HG03045 (cell line): ENCODE data around the gene LRP6.
"Not testable (repeated sequence)": the region's sequence is repeated elsewhere in the genome, so short reads cannot be mapped to it uniquely, and the experiment has no call there.

Source experiments
- ATAC-seq: cut with Tn5 transposase; IDR thresholded peaks from one replicate; pipeline ENCODE4 v1.9.1; 2021; ENCODE audit warnings: mild to moderate bottlenecking, moderate library complexity; ENCODE audit not compliant: unreplicated experiment

LRP6 gene

DNA sequence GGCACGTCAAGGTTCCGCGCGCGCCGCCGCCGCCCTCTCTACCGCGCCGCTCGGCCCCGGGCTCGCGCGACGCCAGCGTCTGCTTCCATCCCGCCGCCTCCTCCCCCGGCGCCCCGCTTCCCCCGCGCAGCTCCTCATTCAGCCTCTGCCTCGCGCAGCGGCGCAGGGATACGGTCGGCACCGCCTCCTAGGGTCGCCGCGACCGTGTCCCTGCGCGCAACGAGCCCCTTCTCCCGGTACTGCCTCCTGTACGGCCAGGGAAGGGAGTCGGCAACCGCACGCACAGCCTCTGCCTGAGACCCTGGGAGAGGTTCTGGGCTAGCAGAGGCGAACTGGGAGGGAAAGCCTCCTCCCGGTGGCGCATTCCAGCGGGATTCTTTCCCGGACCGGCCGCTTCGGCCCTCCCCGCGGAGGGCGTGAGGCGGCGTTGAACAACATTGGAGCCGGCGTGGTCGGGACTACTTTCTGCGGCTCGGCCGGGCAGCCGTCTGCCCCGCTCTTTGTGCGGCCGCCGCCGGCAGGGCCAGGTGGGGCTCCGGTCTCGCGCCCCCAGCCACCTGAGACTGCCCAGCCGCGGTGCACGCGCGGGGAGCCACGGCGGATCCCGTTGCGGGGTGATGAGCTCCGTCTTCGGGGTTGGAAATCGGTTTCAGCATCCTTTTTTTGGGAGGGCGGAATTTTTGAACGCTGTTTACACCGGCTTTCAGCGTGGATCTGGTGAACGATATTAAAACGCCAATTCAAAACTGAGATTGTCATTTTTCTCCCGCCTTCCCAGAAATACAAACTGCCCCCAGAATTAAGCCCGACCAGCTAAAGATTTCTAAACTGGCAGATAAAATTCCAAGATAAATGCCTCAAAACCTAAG, at the start of gene LRP6:
Gene LRP6, minus strand, starts transcription at position 172 of the 869 bp plus-strand sequence. CDS start 309 bp downstream, outside the sequence.
- ATAC-seq = peak; percentile 86

DNA sequence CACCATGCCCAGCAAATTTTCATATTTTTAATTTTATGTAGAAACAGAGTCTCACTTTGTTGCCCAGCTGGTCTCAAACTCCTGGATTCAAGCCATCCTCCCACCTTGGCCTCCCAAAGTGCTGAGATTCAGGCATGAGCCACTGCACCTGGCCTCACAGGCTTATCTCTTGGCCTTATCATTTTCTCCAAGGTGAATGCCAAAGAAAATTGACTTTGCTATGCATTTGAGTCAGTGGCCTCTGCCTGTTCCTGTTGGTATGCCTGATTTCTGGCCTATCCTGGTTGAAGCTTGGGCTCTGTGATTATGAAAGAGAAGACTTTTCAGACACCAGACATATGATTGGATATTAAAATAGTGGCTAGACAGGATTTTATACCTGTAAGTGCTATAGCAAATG, 49.0 kb upstream of the LRP6 start:
- ATAC-seq = no peak

DNA sequence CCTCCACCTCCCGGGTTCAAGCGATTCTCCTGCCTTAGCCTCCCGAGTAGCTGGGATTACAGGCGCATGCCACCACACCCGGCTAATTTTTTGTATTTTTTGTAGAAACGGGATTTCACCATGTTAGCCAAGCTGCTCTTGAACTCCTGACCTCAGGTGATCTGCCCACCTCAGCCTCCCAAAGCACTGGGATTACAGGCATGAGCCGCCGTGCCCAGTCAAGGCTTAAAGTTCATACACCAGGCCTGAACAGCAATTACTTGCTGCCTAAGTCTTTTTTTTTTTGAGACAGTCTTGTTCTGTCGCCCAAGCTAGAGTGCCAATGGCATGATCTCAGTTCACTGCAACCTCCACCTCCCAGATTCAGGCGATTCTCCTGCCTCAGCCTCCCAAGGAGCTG, 43.9 kb upstream of the LRP6 start:
- ATAC-seq = not testable (repeated sequence)

DNA sequence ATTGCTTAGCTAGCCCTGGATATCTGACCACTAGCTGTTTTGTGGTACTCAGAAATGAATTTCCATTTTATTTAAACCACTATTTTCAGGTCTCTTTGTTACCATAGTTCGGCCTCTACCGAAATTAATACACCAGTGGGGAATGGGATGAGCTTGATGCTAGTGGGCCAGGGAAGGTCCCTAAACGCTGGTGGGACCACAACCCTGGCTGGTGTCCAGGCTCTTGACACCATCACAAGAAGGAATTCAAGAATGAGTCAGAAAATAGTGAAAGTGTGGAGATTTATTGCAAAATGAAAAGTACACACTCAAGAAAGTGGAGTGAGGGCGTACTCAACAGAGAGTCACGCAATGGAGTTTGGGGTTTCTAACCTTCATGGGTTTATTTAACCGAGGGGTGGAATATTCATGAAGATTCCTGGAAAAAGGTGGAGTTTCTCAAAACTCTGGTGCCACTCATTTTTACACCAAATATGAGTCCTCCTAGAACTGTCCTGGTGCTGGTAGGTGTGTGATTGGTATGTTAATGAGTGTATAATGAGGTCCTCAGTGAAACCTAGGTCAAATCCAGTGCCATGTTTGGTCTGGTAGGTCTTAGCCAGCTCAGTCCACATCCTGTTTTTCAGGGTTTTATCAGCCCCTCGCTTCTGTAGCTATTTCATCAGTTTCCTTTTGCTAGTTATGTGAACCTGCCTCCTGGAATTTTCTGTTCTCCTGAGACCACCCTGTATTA, 38.9 kb upstream of the LRP6 start:
- ATAC-seq = no peak

DNA sequence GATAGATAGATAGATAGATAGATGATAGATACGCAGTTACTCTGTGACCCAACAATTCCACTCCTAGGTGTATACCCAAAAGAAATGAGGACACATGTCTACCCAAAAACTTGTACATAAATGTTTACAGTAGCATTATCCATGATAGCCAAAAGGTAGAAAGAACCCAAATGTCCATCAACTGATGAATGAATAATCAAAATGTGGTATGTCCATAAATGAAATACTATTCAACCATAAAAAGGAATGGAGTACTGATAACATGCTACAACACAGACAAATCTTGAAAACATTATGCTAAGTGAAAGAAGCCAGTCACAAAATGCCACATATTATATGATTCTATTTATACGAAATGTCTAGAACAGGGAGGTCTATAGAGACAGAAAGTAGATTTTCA, 36.1 kb upstream of the LRP6 start:
- ATAC-seq = no peak

DNA sequence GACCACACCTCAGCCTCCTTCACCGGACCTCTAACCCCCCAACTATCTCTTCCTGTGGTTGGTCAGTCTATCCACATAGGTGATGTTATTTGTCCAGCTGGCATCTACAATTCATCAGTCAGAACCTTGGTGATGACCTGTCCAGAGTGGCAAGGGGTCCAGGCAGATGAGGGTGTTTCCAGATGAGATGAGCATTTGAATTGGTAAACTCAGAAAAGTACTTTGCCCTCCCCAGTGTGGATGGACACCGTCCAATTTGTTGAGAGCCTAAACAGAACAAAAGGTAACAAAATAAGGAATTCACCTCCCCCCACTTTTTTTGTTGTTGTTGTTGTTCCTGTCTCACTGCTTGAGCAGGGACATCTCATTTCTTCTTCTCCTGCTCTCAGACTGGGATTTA, 34.3 kb upstream of the LRP6 start:
- no peak for ATAC-seq

DNA sequence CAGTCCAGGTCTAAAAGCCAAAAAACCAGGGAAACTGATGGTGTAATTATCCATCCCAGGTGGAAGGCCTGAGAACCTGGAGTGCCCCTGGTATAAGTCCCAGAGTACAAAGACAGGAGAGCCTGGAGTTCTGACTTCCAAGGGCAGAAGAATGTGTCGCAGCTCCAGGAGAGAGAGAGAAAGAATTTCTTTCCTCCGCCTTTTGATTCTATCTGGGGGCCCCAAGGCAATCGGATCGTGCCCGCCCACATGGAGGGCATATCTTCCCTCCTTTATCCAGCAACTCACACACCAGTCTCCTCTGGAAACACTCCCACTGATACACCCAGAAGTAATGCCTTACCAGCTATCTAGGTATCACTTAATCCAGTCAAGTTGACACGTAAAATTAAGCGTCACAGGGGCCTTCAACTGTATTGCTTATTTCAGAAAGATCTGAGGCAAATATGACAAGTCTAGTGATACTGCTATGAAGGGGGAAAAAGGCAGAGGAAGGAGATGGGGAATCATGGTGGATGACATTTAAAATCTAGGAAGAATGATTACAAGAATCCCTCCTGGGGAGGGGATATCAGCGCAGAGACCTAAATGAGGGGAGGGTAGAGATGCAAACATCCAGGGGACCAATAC, 30.5 kb upstream of the LRP6 start:
- no peak for ATAC-seq

DNA sequence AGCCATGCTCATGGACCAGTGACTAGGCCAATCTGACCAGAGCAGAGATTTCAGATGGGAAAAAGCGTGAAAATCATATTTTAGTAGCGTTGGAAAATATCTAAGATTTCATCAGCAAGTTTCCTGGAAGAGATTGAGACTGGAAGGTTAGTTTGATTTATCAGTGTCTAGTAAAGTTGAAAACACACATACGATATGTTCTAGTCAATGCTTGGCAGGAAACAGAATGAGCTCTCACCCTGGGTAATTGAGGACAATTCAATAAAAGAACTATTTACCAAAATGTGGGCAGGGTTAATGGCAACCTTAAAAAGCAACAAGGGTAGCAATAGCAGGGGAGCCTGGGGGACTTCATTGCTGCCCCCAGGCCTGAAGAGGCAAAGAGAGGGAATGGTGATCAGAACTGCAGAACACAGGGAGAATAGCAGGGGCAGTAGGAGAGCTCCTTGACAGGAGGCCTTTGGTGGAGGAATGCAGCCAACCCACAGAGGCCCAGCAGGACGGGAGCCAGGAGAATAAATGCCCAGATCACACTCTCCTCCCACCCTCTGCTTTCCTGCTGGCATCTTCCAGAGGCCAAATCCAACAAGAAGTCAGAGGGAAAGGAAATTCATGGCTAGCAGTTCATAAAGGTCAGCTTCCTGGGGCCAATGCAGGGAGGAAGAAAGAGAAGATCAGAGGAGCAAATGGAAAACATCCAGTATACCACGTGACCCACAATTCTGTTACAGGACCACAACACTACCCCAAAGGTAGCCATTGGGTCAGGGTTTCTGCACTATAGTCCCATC, 27.6 kb upstream of the LRP6 start:
- ATAC-seq = no peak

DNA sequence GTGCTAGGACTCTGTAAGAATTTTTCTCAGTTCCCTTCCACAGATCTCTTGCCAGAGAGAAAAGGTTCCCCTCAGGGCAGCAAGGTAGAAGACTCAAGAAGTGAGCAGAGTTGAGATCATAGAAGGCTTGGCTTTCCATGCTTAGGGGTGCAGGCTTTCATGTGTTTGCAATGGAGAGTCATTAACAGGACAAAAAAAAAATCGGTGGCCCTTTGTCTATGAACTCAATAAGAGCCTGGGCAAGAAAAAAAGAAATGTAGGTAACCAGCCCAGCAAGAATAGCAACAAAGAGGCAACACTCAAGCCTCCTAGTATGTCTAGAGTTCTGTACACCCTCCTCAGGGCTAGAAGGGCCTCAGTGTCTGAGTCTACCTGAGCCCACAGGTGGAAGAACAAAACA, 23.4 kb upstream of the LRP6 start:
- ATAC-seq = no peak

DNA sequence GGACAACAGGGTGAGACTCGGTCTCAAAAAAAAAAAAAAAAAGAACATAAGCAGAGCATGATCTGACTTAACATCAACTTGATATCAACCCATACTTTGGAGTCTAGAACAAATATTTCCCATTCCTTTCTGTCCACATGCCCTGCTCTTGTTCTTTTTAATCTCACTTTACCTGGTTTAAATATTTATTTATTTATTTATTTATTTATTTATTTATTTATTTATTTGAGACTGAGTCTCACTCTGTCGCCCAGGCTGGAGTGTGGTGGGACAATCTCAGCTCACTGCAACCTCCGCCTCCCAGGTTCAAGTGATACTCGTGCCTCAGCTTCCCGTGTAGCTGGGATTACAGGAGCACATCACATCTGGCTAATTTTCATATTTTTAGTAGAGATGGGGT, 19.6 kb upstream of the LRP6 start:
- ATAC-seq = no peak

DNA sequence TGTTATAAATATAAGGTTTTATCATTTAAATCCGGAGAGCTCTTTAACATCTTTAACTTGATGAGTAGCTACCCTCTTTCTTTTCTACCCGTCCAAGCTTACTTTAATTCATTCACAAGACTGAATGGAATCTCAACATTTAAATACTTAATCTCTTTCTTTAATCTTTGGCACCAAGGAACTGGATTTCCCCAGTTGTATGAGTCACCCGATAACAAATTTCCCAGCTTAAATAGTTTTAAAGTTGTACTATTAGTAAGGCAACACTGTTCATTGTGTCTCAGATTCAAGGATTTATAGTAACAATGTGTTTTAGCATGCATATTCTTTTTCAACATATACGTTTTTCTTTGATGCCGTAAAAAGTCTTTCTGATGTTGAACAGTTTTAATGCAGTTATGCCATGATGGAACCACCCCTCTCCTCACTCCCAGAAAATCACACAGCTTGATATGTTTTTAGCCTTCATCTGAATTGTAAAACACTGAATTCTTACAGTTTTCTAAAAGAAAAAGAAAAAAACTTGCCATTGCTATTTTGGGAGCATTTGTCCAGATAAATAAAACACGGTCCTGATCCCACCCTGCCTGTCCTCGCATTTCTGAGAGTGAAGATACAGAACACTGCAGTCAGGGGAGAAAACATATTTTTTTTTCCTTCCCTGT, 16.0 kb upstream of the LRP6 start:
- no peak for ATAC-seq

DNA sequence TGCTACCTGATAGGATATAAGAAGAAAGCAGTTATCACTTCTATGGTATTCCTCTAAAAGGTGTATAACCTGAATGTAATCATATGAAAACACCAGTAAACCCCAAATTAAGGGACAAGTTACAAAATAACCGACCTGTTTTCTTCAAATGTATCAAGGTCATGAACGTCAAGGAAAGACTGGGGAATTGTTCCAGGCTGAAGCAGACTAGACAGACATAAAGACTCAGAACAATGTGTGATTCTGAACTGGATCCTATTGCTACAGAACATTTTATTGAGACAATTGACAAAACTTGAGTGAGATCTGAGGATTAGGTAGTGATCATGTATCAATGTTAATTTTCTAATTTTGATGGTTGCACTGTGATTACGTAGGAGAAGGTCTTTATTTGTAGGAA, 15.4 kb upstream of the LRP6 start:
- ATAC-seq = no peak

DNA sequence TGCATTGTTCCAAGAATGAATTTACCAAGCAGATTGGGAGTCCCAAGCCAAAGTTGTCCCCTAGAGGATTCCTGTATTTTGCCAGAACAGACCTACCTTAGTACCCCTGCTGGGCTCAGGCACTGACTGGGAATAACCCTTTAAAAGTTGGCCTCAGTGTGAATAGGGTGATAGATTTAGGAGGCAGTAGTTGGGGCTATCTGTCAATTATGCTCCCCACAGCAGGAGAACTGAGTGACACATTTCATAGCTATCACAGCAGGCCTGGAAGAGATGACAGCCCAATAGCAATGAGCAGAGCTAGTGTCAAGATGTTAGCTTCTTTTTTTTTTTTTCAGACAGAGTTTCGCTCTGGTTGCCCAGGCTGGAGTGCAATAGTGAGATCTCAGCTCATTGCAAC, 14.3 kb upstream of the LRP6 start:
- ATAC-seq = no peak

DNA sequence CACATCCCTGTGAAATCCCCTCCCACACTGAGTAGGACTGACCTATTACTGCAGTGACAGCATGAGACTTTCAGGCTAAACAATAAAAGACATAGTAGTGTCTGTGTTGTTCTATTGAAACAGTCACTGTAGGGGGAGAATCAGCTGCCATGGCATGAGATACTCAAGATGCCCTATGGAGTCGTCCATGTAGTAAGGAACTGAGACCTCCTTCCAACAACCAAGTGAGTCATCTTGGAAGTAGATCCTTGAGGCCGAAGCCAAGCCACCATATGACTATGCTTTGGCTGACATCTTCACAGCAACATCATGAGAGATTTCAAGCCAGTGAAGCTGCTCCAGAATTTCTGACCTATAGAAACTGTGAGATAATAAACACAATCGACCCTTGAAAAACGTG, 12.1 kb upstream of the LRP6 start:
- no peak for ATAC-seq

DNA sequence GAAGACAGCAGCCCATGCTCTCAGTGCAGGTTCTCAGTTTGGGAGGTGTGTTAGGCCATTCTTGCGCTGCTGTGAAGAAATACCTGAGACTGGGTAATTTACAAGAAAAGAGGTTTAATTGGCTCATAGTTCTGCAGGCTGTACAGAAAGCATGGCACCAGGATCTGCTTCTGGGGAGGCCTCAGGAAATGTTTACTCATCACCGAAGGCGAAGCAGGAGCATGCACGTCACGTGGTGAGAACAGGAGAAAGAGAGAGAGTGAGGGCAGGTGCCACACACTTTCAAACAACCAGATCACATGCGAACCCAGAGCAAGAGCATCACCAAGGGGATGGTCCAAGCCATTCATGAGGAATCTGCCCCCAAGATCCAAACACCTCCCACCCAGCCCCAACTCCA, 9.0 kb upstream of the LRP6 start:
- ATAC-seq = no peak

DNA sequence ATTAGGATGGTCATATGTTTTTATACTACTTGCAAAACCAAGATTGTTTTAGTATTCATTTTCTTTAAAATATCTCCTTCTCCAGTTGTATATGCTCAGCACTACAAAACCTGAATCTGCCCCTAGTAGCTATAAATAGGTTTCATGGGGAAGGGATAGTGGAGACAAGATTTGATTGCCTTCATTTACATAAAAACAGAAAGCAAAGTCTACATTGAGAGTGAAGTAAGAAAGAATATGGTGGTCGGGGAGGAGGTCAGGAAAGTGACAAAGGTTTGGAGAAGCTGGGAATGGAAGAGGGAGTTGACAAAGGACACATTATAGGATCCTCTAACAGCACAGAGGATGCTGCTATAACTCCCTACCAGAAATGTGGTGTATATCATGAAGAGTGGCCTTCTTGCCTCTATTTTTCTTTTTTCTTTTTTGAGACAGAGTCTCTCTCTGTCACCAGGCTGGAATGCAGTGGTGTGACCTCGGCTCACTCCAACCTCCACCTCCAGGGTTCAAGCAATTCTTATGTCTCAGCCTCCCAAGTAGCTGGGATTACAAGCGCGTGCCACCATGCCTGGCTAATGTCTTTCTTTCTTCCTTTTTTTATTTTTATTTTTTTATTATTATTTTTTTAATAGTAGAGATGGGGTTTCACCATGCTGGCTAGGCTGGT, 6.6 kb upstream of the LRP6 start:
- ATAC-seq = no peak

DNA sequence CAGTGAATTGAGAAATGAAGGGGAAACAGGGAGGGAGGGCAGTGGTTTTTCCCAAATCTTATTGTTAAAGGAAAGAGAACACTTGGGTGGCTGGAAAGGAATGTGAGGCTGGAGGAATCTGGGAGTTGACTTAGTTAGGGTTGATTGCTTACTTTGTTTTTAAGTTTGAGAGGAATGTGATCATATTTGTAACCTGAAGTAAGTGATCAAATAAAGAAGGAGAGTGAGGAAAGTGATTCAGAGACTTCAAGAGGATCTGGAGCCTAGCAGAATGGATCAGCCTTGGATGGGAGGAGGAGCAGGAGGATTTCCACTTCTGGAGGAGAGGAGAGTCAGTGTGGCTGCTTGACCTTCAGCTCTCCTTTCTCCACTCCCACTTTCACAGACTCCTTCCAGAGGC, 6.0 kb upstream of the LRP6 start:
- ATAC-seq = no peak

DNA sequence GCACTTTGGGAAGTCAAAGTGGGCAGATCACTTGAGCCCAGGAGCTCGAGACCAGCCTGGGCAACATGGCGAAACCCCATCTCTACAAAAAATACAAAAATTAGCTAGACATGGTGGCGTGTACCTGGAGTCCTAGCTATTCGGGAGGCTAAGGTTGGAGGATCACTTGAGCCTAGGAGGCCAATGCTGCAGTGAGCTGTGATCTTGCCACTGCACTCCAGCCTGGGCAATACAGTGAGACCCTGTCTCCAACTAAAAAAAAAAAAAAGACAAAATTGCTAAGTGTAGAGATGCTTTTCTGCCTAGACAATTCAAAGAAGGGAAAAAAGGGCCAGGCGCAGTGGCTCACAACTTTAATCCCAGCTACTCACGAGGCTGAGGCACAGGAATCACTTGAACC, 3.4 kb upstream of the LRP6 start:
- no peak for ATAC-seq

DNA sequence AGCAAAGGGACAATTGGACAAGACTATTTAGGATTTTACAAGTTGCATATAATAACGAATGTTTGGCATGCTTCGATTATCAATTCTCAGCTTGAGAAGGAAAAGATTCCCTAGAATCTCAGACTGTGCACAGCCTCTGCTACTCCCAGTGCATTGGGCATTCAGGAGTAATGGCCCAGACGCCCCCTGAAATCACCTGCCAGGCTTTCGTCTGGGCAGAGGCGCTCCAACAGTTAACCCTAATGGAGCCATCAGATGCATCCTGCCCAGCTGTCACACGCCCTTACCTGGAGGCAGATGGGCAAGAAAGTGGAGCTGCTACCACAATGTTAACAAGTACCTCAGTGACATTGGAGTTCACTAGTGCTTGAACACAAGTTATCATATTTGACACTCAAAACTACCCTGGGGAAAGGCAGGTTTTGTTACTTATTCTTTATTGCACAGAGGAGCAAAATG, 927 bp upstream of the LRP6 start:
- ATAC-seq = no peak

DNA sequence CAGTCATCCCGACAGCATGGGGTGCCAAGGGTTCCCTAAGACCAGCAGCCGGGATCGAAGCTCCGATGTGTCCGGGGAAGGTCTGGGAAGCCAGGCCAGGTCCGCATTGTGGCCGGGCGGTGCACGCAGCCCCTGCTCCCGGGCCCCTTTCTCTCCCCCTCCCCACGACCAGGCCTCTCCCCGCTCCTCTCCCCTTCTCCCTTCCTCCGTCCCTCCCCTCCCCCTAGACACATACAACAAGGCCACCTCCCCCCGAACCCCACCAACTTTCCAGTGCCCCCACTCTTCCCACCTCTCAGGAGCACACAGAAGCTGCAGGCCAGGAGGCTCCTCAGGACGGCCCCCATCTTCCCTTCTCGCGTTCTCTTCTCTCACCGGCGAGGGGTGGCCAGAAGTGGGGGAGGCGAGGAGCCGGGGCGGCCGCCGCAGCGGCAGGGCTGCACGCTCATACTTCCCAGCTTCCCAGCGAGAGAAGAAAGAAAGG, 413 bp downstream of the LRP6 start:
- no peak for ATAC-seq
